Neuronal stem cell (in vitro differentiated cells): Measurements from ENCODE around the gene CD79B.
A peak's percentile ranks its signal among the peaks of the same experiment; 100 is the strongest.

ENCODE experiments used
- DNase-seq: peaks from one replicate; pipeline ENCODE4 v3.0.0-alpha.2; 2013; ENCODE audit warnings: low spot score
- H2AFZ ChIP-seq: one replicate; pipeline ENCODE4 v1.6.1; 2013; ENCODE audit warnings: mild to moderate bottlenecking, low read length, inconsistent platforms
- H2AK5ac ChIP-seq: 2 replicates; pipeline ENCODE4 v1.6.1; 2013; ENCODE audit warnings: low read depth, mild to moderate bottlenecking, inconsistent platforms, low read length, moderate library complexity, mixed read lengths
- H2BK120ac ChIP-seq: 2 replicates; pipeline ENCODE4 v1.6.1; 2013; ENCODE audit warnings: low read depth, mild to moderate bottlenecking, inconsistent platforms, low read length, moderate library complexity, mixed read lengths
- H2BK12ac ChIP-seq: one replicate; pipeline ENCODE4 v1.6.1; 2013; ENCODE audit warnings: low read length, inconsistent platforms
- H2BK15ac ChIP-seq: 2 replicates; pipeline ENCODE4 v1.6.1; 2013; ENCODE audit warnings: mild to moderate bottlenecking, low read length, inconsistent platforms, mixed read lengths
- H2BK5ac ChIP-seq: one replicate; pipeline ENCODE4 v1.6.1; 2013; ENCODE audit warnings: inconsistent platforms, mild to moderate bottlenecking, low read length, moderate library complexity
- H3K14ac ChIP-seq: one replicate; pipeline ENCODE4 v1.6.1; 2013; ENCODE audit warnings: low read length, inconsistent platforms
- H3K18ac ChIP-seq: 2 replicates; pipeline ENCODE4 v1.6.1; 2013; ENCODE audit warnings: low read length, inconsistent platforms
- H3K23ac ChIP-seq: 2 replicates; pipeline ENCODE4 v1.6.1; 2013; ENCODE audit warnings: low read depth, mild to moderate bottlenecking, mixed read lengths, low read length, inconsistent platforms; ENCODE audit not compliant: poor library complexity
- H3K27ac ChIP-seq: replicated peaks from 3 replicates; pipeline ENCODE4 v1.5.1; 2013; ENCODE audit warnings: low read length, inconsistent platforms
- H3K27me3 ChIP-seq, 3 experiments: 2 replicates each; pipeline ENCODE4 v1.6.1; 2013; ENCODE audit warnings: low read length in 3 of 3, mild to moderate bottlenecking in 2 of 3, inconsistent platforms in 1 of 3, low read depth in 1 of 3, mixed read lengths in 1 of 3, moderate library complexity in 1 of 3; ENCODE audit not compliant: control insufficient read depth in 3 of 3, insufficient read depth in 3 of 3
- H3K36me3 ChIP-seq, 2 donors: replicated peaks in 1 of 2; 2 replicates each; pipeline ENCODE4 v1.6.1; 2013; ENCODE audit warnings: low read length in 2 of 2; ENCODE audit not compliant: control insufficient read depth in 2 of 2, insufficient read depth in 2 of 2
- H3K4ac ChIP-seq: 2 replicates; pipeline ENCODE4 v1.6.1; 2013; ENCODE audit warnings: inconsistent platforms, mild to moderate bottlenecking, low read length, moderate library complexity
- H3K4me1 ChIP-seq, 2 donors: 1 replicate in 1 of 2; 2 replicates in 1 of 2; pipeline ENCODE4 v1.6.1; 2013; ENCODE audit warnings: low read length in 2 of 2, low read depth in 1 of 2; ENCODE audit not compliant: control insufficient read depth in 2 of 2, insufficient read depth in 1 of 2
- H3K4me2 ChIP-seq: one replicate; pipeline ENCODE4 v1.6.1; 2013; ENCODE audit warnings: mild to moderate bottlenecking, low read length, inconsistent platforms; ENCODE audit not compliant: insufficient read depth, poor library complexity, severe bottlenecking
- H3K4me3 ChIP-seq, 2 donors: 2 replicates each; pipeline ENCODE4 v1.5.1; 2013; ENCODE audit warnings: low read length in 2 of 2, mild to moderate bottlenecking in 2 of 2, inconsistent platforms in 1 of 2, moderate library complexity in 1 of 2
- H3K79me1 ChIP-seq: one replicate; pipeline ENCODE4 v1.6.1; 2013; ENCODE audit warnings: low read depth, mild to moderate bottlenecking, inconsistent platforms, low read length, moderate library complexity
- H3K9ac ChIP-seq: one replicate; pipeline ENCODE4 v1.6.1; 2013; ENCODE audit warnings: mild to moderate bottlenecking, low read depth, low read length, inconsistent platforms; ENCODE audit not compliant: poor library complexity
- H3K9me3 ChIP-seq, 2 donors: replicated peaks in 1 of 2; 2 replicates each; pipeline versions ENCODE3 to v1.6.1; 2013; ENCODE audit warnings: low read length in 2 of 2, mild to moderate bottlenecking in 2 of 2, inconsistent platforms in 1 of 2, low read depth in 1 of 2, mixed read lengths in 1 of 2, moderate library complexity in 1 of 2; ENCODE audit not compliant: control insufficient read depth in 2 of 2, insufficient read depth in 1 of 2
- H4K8ac ChIP-seq: one replicate; pipeline ENCODE4 v1.6.1; 2013; ENCODE audit warnings: low read depth, mild to moderate bottlenecking, inconsistent platforms, low read length, moderate library complexity
- H4K91ac ChIP-seq: one replicate; pipeline ENCODE4 v1.6.1; 2013; ENCODE audit warnings: low read length, low read depth, mild to moderate bottlenecking, inconsistent platforms; ENCODE audit not compliant: poor library complexity
- WGBS, 2 donors: extraction: QIAGEN DNeasy Blood & Tissue Kit; methylation state at CpG; one replicate each; pipeline ENCODE4 v1.1.7; 2013; ENCODE audit warnings: missing lambda C conversion rate in 2 of 2, mixed read lengths in 1 of 2; ENCODE audit not compliant: insufficient read length in 2 of 2, insufficient replicate concordance in 1 of 2; ENCODE audit errors: extremely low coverage in 2 of 2; 5-methylcytosine and 5-hydroxymethylcytosine counted together

The CD79B gene

DNA sequence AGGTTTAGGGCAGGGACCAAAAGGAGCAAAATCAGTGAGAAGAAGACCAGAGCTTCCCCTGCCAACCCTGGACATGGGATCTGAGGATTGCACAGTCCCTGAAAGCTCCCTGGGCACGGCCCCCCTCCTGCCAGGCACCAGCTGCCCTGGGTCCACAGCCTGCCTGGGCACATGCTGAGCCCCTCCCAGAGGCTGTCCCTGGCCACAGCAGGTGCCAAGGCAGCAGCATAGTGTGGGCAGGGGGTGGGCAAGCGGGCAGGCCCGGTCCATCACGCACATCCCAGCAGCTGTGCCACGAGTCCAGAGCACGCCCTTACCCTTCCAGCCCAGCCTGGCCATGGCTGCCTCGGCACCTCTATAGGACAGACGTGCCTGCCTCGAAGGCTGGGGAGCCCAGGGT, 27.9 kb upstream of the CD79B start:
- Histone ChIP-seq H3K9me3 (no peaks in the 10 kb centered on the region), H2BK12ac (peak overlapping the region; percentile 93), H2BK5ac (peak overlapping the region; percentile 94), H3K79me1 (no peaks in the 10 kb centered on the region), H3K23ac (peak overlapping the region; percentile 77), H3K27ac (no peak overlapping the region), H3K27me3 (peaks cover 0 to 34% (median 0%) of the 10 kb centered on the region in 3 experiments), H2BK15ac (peak overlapping the region; percentile 89), H3K4me2 (peak overlapping the region; percentile 23), H4K8ac (peak overlapping the region; percentile 26), H3K4ac (peak overlapping the region; percentile 26), H2AFZ (no peak overlapping the region), H2AK5ac (peak overlapping the region; percentile 71), H3K36me3 (no peaks in the 10 kb centered on the region), H3K9ac (peak overlapping the region; percentile 74), H2BK120ac (peak overlapping the region; percentile 24), H3K4me1 (peaks cover 0 to 25% of the 10 kb centered on the region in 2 donors), H3K18ac (peak overlapping the region; percentile 95), H3K4me3 (no peak overlapping the region), H3K14ac (no peak overlapping the region), H4K91ac (no peak overlapping the region)
- WGBS, 2 donors = no CpG with 5 or more reads among the region's 9 CpGs
- DNase-seq = no peak

DNA sequence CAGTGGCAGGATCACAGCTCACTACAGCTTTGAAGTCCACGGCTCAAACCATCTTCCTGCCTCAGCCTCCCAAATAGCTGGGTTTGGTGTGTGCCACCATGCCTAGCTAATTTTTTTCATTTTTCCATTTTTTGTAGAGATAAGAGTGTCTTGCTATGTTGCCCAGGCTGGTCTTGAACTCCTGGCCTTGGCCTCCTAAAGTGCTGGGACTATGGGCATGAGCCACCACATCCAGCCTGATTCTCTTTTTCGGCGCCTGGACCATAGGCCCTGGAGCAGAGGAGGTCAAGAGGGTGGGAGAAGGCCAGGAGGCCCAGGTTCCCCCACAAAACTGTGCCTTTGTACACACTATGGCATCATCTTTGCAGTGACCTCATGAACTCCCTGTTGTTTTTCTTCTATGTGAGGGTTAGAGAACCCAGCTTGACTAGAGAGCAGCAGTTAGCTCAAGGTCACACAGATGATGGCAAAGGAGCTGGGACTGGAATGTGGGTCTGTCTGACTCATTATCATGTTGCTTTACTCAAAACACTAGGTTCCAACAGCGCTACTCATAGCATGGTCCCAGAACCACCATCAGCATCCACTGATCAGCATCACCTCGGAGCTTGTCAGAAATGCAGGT, 24.3 kb upstream of the CD79B start:
- H3K23ac ChIP-seq = no peak overlapping the region
- H2BK120ac ChIP-seq = no peak overlapping the region
- no peaks in the 10 kb centered on the region for H3K79me1 ChIP-seq
- H2AFZ ChIP-seq = no peak overlapping the region
- no peak overlapping the region for H4K8ac ChIP-seq
- no peak overlapping the region for H2BK5ac ChIP-seq
- H3K4me1 ChIP-seq = peaks cover 0 to 18% of the 10 kb centered on the region in 2 donors
- H3K4ac ChIP-seq = no peak overlapping the region
- peaks cover 0 to 21% (median 0%) of the 10 kb centered on the region in 3 experiments for H3K27me3 ChIP-seq
- no peaks in the 10 kb centered on the region for H3K9me3 ChIP-seq
- no peak overlapping the region for H2AK5ac ChIP-seq
- H3K36me3 ChIP-seq = no peaks in the 10 kb centered on the region
- no peak overlapping the region for H3K4me3 ChIP-seq
- no peak overlapping the region for H3K27ac ChIP-seq
- WGBS, 2 donors = no CpG with 5 or more reads among the region's 5 CpGs
- H2BK12ac ChIP-seq = no peak overlapping the region
- H3K18ac ChIP-seq = no peak overlapping the region
- H3K14ac ChIP-seq = peak overlapping the region; percentile 27
- H3K9ac ChIP-seq = no peak overlapping the region
- no peak overlapping the region for H3K4me2 ChIP-seq
- H4K91ac ChIP-seq = no peak overlapping the region
- H2BK15ac ChIP-seq = no peak overlapping the region
- no peak for DNase-seq

DNA sequence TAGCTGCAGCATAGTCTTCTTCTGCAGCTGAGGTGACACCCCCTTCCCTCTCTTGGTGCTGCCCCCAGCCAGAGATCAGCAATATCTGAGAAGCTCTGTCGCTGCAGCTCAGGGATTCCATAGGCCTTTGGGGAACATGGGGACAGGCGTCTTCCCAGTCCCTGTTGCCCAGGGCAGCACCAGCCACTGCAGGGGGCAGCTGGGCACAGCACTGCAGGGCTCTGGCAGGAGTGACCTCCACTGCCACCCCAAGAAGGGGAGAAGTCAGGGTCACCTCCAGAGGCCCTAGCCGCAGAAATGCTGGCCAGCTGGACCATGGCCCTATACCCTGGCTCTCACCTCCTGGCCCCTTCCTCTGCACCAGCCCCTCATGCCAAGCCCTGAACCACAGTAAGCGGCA, 23.7 kb upstream of the CD79B start:
- Histone ChIP-seq H3K4me2 (no peak overlapping the region), H3K23ac (no peak overlapping the region), H2BK12ac (no peak overlapping the region), H3K27ac (no peak overlapping the region), H3K4ac (no peak overlapping the region), H2AFZ (no peak overlapping the region), H4K8ac (no peak overlapping the region), H3K36me3 (no peaks in the 10 kb centered on the region), H3K18ac (no peak overlapping the region), H2BK15ac (no peak overlapping the region), H3K4me1 (peaks cover 0 to 13% of the 10 kb centered on the region in 2 donors), H3K9me3 (no peaks in the 10 kb centered on the region), H4K91ac (peak overlapping the region; percentile 24), H3K14ac (no peak overlapping the region), H2BK120ac (no peak overlapping the region), H2AK5ac (no peak overlapping the region), H2BK5ac (no peak overlapping the region), H3K9ac (no peak overlapping the region), H3K79me1 (no peaks in the 10 kb centered on the region), H3K4me3 (no peak overlapping the region), H3K27me3 (peaks cover 0 to 16% (median 0%) of the 10 kb centered on the region in 3 experiments)
- WGBS, 2 donors = no CpG with 5 or more reads among the region's 4 CpGs
- DNase-seq = no peak

DNA sequence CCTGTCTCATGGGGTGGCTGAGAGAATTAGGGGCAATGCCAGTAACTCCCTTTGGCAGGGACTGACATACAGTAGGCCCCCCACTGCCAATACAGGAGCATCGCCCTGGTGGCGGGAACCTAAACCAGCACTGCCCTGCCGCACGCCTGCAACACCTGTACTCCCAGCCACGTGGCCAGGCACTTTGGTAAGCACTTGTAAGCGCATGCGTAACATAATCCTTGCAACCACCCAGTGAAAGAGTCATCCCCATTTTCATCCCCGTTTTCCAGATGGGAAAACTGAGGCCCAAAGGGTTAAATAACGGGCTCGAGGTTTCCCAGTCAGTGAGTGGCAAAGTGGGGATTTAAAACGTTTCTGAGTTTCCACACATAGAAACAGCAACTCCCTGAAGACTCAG, 23.1 kb upstream of the CD79B start:
- H2BK120ac ChIP-seq = no peak overlapping the region
- no peak overlapping the region for H3K14ac ChIP-seq
- no peak overlapping the region for H3K23ac ChIP-seq
- H3K4ac ChIP-seq = no peak overlapping the region
- no peak overlapping the region for H2AK5ac ChIP-seq
- H3K4me1 ChIP-seq = peaks cover 0 to 7% of the 10 kb centered on the region in 2 donors
- no peak overlapping the region for H4K8ac ChIP-seq
- no peaks in the 10 kb centered on the region for H3K9me3 ChIP-seq
- no peaks in the 10 kb centered on the region for H3K79me1 ChIP-seq
- H3K4me2 ChIP-seq = no peak overlapping the region
- H4K91ac ChIP-seq = no peak overlapping the region
- H3K36me3 ChIP-seq = no peaks in the 10 kb centered on the region
- no peak overlapping the region for H3K9ac ChIP-seq
- H2AFZ ChIP-seq = no peak overlapping the region
- no peak overlapping the region for H2BK15ac ChIP-seq
- H3K27ac ChIP-seq = no peak overlapping the region
- no peak overlapping the region for H3K18ac ChIP-seq
- no peak overlapping the region for H3K4me3 ChIP-seq
- WGBS, 2 donors = no CpG with 5 or more reads among the region's 11 CpGs
- DNase-seq = no peak
- no peak overlapping the region for H2BK12ac ChIP-seq
- H2BK5ac ChIP-seq = no peak overlapping the region
- H3K27me3 ChIP-seq = peaks cover 0 to 10% (median 0%) of the 10 kb centered on the region in 3 experiments
